Right atrium auricular region (tissue), 2 donors: ENCODE results near the gene IGFBP6. TPM values are rescaled to one million over a fixed set of nuclear protein-coding genes. Genes with fewer than 3 reads are reported as not detected.

ENCODE experiments used
- DNase-seq: peaks from one replicate; pipeline ENCODE4 v3.0.0-alpha.2; 2019; ENCODE audit warnings: low spot score
- H3K27ac ChIP-seq, 2 donors: fragments of 200-600 bp; sonication (generic); 1 replicate in 1 of 2; 2 replicates in 1 of 2; pipeline ENCODE4 v1.5.1; 2016 to 2019
- H3K27me3 ChIP-seq, 2 donors: fragments of 200-600 bp; sonication (generic); one replicate each; pipeline versions ENCODE4 v1.5.1 to v1.6.0; 2017 to 2019
- H3K36me3 ChIP-seq: fragments of 200-600 bp; sonication (generic); one replicate; pipeline ENCODE4 v1.5.1; 2016
- H3K4me1 ChIP-seq, 2 donors: fragments of 200-600 bp; sonication (generic); one replicate each; pipeline versions ENCODE4 v1.5.1 to v1.6.0; 2017 to 2019
- H3K4me3 ChIP-seq, 2 donors: fragments of 200-600 bp; sonication (generic); 1 replicate in 1 of 2; 2 replicates in 1 of 2; pipeline ENCODE4 v1.5.1; 2017 to 2019; ENCODE audit warnings: mild to moderate bottlenecking in 1 of 2, moderate library complexity in 1 of 2
- H3K9me3 ChIP-seq, 2 donors: fragments of 200-600 bp; sonication (generic); one replicate each; pipeline ENCODE4 v1.5.1; 2019
- total RNA-seq, 2 donors: library from RNA; depleted of rRNA; stranded (reverse); fragments of >200 nt; gene quantifications; one replicate each; pipeline ENCODE4 v1.1.0, GENCODE V29; 2016
- TF ChIP-seq, protein P1 (sequence below), 2 donors: fragments of 200-600 bp; sonication (generic); IDR thresholded peaks; one replicate each; pipeline ENCODE4 v1.5.1; 2019; ENCODE audit warnings: antibody characterized with exemption in 2 of 2

IGFBP6 gene
- total RNA-seq, 2 donors from 2014 or later = 99.0 to 358 TPM

DNA sequence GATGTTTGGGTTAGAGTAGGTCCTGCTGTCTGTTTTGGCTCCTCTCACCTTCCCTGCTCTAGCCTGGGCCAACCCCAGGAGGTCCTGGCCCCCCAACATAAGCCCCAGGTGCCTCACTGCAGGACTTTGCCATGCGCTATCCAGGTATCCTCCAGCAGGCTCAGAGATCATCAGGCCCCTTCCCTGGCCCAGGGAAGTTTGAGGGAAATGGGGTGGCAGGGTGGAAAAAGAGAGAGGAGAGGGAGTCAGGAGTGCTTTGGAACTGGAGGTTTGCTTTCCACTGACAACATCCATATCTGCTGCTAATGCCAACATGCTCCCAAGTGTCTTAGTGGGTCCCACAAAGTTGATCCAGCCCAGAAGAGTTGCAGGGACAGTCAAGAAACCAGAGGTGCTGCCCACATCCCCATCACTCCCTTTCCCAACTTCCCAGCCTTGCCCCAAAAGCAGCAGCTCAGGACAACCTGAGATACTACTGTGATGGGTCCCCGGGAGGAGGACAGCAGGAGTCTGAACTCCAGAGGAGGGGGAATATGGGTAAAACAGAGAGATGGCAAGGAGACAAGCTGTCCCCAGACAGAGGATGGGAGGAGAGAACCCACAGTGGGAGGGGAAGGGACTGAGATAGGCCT, 46.9 kb upstream of the IGFBP6 start:
- H3K36me3 ChIP-seq = peaks cover 11% of the 10 kb centered on the region
- no peaks in the 10 kb centered on the region for H3K27me3 ChIP-seq
- H3K4me1 ChIP-seq = peaks cover 1 to 90% of the 10 kb centered on the region in 2 donors
- peak overlapping the region; percentile 99 to 100 for H3K27ac ChIP-seq
- no peak for DNase-seq
- TF ChIP-seq, protein P1, sequence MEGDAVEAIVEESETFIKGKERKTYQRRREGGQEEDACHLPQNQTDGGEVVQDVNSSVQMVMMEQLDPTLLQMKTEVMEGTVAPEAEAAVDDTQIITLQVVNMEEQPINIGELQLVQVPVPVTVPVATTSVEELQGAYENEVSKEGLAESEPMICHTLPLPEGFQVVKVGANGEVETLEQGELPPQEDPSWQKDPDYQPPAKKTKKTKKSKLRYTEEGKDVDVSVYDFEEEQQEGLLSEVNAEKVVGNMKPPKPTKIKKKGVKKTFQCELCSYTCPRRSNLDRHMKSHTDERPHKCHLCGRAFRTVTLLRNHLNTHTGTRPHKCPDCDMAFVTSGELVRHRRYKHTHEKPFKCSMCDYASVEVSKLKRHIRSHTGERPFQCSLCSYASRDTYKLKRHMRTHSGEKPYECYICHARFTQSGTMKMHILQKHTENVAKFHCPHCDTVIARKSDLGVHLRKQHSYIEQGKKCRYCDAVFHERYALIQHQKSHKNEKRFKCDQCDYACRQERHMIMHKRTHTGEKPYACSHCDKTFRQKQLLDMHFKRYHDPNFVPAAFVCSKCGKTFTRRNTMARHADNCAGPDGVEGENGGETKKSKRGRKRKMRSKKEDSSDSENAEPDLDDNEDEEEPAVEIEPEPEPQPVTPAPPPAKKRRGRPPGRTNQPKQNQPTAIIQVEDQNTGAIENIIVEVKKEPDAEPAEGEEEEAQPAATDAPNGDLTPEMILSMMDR (IDR thresholded peaks at IDR 0.05) = no peak
- H3K9me3 ChIP-seq = no peaks in the 10 kb centered on the region
- H3K4me3 ChIP-seq = peak overlapping the region; percentile 74 to 78

DNA sequence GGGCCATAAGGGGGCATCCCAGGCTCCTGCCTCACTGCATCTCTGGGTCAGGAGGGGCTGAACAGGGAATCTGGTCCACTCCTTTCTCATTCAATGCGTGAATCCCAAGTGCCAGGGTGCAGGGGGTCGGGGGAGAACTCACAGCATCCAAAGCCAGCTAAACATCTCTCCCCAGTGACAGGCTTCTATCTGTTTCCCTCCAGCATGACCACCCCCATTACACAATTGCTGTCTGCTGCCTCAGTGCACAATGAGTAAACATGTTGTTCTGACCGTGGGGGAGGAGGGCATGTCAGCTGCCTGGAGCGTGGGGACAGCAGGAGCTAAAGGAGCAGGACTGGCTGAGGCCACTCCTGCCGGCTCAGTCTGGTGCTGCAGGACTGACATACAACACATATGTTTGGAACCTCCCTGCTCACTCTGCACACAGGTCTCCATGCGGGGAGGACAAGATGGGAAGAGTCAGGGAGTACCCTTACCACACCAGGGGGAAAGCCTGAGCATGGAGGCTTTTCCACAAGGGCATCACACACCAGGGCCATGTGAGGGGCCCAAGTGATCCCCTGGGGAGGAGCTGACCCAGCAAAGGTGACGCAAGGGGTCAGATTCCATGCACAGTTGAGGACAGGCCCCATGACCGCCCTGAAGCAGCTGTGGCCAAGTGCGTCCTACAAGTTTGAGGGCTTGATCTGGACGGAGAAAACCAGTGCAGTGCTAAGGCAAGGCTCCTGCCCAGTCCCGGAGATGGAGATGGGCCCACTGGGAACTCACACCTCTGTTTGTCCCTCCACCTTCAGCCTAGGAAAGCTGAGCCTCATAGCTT, 46.2 kb upstream of the IGFBP6 start:
- Histone ChIP-seq H3K4me3 (peak overlapping the region; percentile 74 to 78), H3K27ac (peak overlapping the region; percentile 99 to 100), H3K27me3 (no peaks in the 10 kb centered on the region), H3K4me1 (peaks cover 0 to 90% of the 10 kb centered on the region in 2 donors), H3K36me3 (peaks cover 18% of the 10 kb centered on the region), H3K9me3 (no peaks in the 10 kb centered on the region)
- TF ChIP-seq, protein P1 (IDR thresholded peaks at IDR 0.05) = peak in 1 of 2 donors; percentile 16
- peak; percentile 94 for DNase-seq

DNA sequence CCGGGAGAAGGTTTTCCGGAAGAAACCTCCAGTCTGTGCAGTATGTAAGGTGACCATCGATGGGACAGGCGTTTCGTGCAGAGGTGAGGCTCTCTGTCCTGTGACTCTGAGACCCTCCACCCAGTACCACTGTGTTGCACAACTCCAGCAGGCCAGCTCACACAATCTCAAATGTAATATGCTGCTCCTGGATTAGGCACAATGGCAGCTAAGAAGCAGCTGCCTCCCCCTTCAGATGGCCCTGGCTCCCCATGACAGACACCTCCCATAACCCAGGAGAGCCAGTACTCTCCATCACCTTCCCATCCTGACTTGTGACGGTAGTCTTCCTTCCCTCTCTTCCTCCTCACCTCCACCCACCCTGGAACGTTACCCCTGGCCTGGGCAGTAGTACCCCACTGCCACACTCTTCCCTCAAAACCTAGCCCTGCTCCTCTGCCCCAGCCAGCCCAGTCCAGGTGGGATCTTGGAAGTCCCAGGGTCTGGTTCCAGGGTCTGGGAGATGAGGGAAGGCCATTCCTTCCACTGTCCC, 45.5 kb upstream of the IGFBP6 start:
- no peak for DNase-seq
- Histone ChIP-seq H3K9me3 (no peaks in the 10 kb centered on the region), H3K36me3 (peaks cover 25% of the 10 kb centered on the region), H3K4me1 (peaks cover 0 to 89% of the 10 kb centered on the region in 2 donors), H3K27me3 (no peaks in the 10 kb centered on the region), H3K4me3 (peak overlapping the region; percentile 74 to 78), H3K27ac (peak overlapping the region; percentile 99 to 100)
- TF ChIP-seq, protein P1 (IDR thresholded peaks at IDR 0.05) = no peak

DNA sequence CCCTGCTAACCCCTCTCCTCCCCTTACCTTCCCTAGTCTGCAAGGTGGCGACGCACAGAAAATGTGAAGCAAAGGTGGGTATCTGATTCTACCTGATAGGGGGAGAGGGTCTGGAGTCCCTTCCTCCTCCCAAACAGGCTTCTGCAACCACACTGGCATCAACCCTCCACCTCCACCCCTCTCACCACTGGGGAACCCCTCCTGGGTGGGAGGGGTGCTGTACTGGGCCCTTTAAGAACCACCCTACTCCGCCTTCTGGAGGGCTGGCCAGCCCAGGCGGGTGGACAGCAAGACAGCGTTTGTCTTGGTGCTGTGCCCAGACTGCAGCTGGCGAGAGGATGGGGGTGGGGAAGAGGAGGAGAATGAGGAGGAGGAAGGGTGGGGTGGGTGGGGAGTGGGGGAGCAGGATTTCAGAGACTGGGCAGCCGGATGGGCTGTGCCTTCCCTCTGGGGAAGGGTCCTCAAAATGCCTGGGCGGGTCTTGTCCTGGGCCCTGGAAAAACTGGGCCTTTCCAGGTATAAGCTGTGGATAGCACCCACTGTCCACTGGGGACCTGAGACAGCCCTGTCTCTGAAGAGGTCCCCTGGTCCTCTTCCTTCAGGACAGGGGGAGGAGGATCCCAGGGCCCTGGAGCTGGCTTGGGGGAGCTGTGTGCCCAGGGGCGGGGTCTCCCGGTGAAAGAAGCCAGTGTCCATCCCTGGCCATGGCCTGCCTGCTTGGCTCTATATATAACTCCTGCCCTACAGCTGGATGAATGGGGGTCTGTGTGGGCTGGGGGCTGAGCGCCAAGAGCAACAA, 44.8 kb upstream of the IGFBP6 start:
- peak overlapping the region; percentile 99 to 100 for H3K27ac ChIP-seq
- H3K27me3 ChIP-seq = no peaks in the 10 kb centered on the region
- H3K36me3 ChIP-seq = peaks cover 31% of the 10 kb centered on the region
- H3K4me3 ChIP-seq = peak overlapping the region; percentile 74 to 78
- H3K4me1 ChIP-seq = peaks cover 0 to 93% of the 10 kb centered on the region in 2 donors
- TF ChIP-seq, protein P1 (IDR thresholded peaks at IDR 0.05) = no peak
- H3K9me3 ChIP-seq = no peaks in the 10 kb centered on the region
- DNase-seq = peak; percentile 92
